Stimulated activated CD4-positive, alpha-beta T cell treated with anti-CD3 and anti-CD28 coated beads, TNF-alpha, amount 100 ng/mL, for 1 hour (primary cell): Measurements from ENCODE around the gene RTP1.
"Not testable (repeated sequence)": the region's sequence is repeated elsewhere in the genome, so short reads cannot be mapped to it uniquely, and the experiment has no call there.

ENCODE experiments used
- DNase-seq, 3 donors: peaks; one replicate each; pipeline ENCODE4 v3.0.0-alpha.2; 2020; ENCODE audit warnings: low read depth in 3 of 3, low spot score in 1 of 3

Gene RTP1

GRCh38 chr3:187197335-187197649 lies at the start of gene RTP1:
RTP1 (plus strand) TSS chr3:187197486; CDS start chr3:187197516, 30 bp downstream.
- DNase-seq: no peak

GRCh38 chr3:187150186-187150585 lies 47.1 kb upstream of the RTP1 start:
- no peak for DNase-seq

GRCh38 chr3:187150599-187150998 lies 46.7 kb upstream of the RTP1 start:
- DNase-seq: peak in 2 of 3 donors; percentile 40 to 53

- no peak for DNase-seq
Observed at GRCh38 chr3:187161556-187161955, 35.7 kb upstream of the RTP1 start.

- DNase-seq: no peak
Observed at GRCh38 chr3:187162265-187162953, 34.9 kb upstream of the RTP1 start.

GRCh38 chr3:187165144-187165543 lies 32.1 kb upstream of the RTP1 start:
- peak in 2 of 3 donors; percentile 3 to 5 for DNase-seq

GRCh38 chr3:187166750-187167149 lies 30.5 kb upstream of the RTP1 start:
- DNase-seq: no peak

- DNase-seq: no peak
Observed at GRCh38 chr3:187167777-187168176, 29.5 kb upstream of the RTP1 start.

- no peak for DNase-seq
Observed at GRCh38 chr3:187169231-187169960, 27.9 kb upstream of the RTP1 start.

GRCh38 chr3:187170911-187171310 lies 26.4 kb upstream of the RTP1 start:
- DNase-seq: not testable (repeated sequence)

GRCh38 chr3:187172929-187173328 lies 24.4 kb upstream of the RTP1 start:
- DNase-seq: no peak

GRCh38 chr3:187181454-187182170 lies 15.7 kb upstream of the RTP1 start:
- no peak for DNase-seq

- DNase-seq: no peak
Observed at GRCh38 chr3:187183210-187183862, 13.9 kb upstream of the RTP1 start.

GRCh38 chr3:187183903-187184302 lies 13.4 kb upstream of the RTP1 start:
- no peak for DNase-seq

- no peak for DNase-seq
Observed at GRCh38 chr3:187185759-187186158, 11.5 kb upstream of the RTP1 start.

- no peak for DNase-seq
Observed at GRCh38 chr3:187186375-187186774, 10.9 kb upstream of the RTP1 start.

- no peak for DNase-seq
Observed at GRCh38 chr3:187186801-187187421, 10.4 kb upstream of the RTP1 start.

GRCh38 chr3:187188931-187189330 lies 8.4 kb upstream of the RTP1 start:
- no peak for DNase-seq

GRCh38 chr3:187191271-187191670 lies 6.0 kb upstream of the RTP1 start:
- no peak for DNase-seq

- no peak for DNase-seq
Observed at GRCh38 chr3:187193181-187193580, 4.1 kb upstream of the RTP1 start.
